ES-I3 (cell line): ENCODE results near the gene REEP6.
"Not testable (repeated sequence)": the region's sequence is repeated elsewhere in the genome, so short reads cannot be mapped to it uniquely, and the experiment has no call there.

ENCODE experiments used
- H3K36me3 ChIP-seq: 2 replicates; pipeline ENCODE4 v1.6.1; 2013; ENCODE audit warnings: mild to moderate bottlenecking, low read length, control low read depth, moderate library complexity; ENCODE audit not compliant: insufficient read depth
- H3K4me1 ChIP-seq: 2 replicates; pipeline ENCODE4 v1.6.1; 2013; ENCODE audit warnings: mild to moderate bottlenecking, control low read depth, low read length; ENCODE audit not compliant: insufficient read depth
- H3K9ac ChIP-seq: 2 replicates; pipeline ENCODE4 v1.6.1; 2013; ENCODE audit warnings: low read depth, mild to moderate bottlenecking, low read length, moderate library complexity
- H3K9me3 ChIP-seq: 2 replicates; pipeline ENCODE4 v1.6.1; 2013; ENCODE audit warnings: mild to moderate bottlenecking, low read length, moderate library complexity; ENCODE audit not compliant: control insufficient read depth, insufficient read depth

The REEP6 gene

DNA sequence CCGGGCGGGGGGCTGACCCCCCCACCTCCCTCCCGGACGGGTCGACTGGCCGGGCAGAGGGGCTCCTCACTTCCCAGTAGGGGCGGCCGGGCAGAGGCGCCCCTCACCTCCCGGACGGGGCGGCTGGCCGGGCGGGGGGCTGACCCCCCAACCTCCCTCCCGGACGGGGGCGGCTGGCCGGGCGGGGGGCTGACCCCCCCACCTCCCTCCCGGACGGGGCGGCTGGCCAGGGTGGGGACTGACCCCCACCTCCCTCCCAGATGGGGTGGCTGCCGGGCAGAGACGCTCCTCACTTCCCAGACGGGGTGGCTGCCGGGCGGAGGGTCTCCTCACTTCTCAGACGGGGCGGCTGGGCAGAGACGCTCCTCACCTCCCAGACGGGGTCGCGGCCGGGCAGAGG lies 8.2 kb downstream of the REEP6 start:
- not testable (repeated sequence) for H3K9me3 ChIP-seq, H3K36me3 ChIP-seq, H3K4me1 ChIP-seq, H3K9ac ChIP-seq

DNA sequence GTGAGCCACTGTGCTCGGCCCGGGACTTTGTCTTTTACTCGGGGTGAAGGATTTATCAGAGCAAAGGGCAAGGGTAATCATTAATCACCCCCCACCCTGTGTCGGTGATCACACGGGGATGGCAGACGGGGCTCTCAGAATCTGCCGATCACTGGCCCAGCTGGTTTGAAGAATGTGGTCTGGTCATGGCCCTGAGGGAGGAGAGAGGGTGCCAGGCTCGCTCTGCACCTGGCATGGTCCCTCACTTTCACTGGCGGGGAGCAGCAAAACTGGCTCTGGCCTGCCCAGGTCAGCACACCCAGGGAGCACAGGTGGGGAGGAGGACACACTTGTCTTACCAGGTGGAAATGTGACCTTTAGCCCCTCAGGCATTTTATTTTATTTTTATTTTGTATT lies 10.2 kb downstream of the REEP6 start:
- Histone ChIP-seq H3K9ac (no peak overlapping the region), H3K9me3 (no peaks in the 10 kb centered on the region), H3K36me3 (no peaks in the 10 kb centered on the region), H3K4me1 (peaks cover 4% of the 10 kb centered on the region; the same call in 1 of the 2 replicates)

DNA sequence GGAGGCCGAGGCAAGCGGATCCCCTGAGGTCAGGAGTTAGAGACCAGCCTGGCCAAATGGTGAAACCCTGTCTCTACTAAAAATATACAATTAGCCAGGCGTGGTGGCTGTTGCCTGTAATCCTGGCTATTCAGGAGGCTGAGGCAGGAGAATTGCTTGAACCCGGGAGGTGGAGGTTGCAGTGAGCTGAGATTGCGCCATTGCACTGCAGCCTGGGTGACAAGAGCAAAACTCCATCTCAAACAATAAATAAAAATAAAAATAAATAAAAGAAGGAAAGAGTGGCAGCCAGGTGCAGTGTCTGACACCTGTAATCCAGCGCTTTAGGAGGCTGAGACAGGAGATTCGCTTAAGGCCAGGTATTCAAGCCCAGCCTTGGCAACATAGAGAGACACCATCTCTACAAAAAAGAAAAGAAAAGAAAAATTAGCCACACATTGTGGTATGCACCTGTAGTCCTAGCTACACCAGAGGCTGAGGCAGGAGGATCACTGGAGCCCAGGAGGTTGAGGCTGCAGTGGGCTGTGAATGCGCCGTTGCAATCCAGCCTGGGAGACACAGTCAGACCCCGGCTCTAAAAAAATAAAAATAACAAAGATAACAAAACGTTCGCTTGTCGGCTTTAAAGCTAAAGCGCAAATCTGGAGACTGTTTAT lies 11.6 kb downstream of the REEP6 start:
- Histone ChIP-seq H3K9ac (peak overlapping the region; percentile 56; the same call in 1 of the 2 replicates), H3K36me3 (no peaks in the 10 kb centered on the region), H3K4me1 (peaks cover 4% of the 10 kb centered on the region; the same call in 1 of the 2 replicates), H3K9me3 (no peaks in the 10 kb centered on the region)

DNA sequence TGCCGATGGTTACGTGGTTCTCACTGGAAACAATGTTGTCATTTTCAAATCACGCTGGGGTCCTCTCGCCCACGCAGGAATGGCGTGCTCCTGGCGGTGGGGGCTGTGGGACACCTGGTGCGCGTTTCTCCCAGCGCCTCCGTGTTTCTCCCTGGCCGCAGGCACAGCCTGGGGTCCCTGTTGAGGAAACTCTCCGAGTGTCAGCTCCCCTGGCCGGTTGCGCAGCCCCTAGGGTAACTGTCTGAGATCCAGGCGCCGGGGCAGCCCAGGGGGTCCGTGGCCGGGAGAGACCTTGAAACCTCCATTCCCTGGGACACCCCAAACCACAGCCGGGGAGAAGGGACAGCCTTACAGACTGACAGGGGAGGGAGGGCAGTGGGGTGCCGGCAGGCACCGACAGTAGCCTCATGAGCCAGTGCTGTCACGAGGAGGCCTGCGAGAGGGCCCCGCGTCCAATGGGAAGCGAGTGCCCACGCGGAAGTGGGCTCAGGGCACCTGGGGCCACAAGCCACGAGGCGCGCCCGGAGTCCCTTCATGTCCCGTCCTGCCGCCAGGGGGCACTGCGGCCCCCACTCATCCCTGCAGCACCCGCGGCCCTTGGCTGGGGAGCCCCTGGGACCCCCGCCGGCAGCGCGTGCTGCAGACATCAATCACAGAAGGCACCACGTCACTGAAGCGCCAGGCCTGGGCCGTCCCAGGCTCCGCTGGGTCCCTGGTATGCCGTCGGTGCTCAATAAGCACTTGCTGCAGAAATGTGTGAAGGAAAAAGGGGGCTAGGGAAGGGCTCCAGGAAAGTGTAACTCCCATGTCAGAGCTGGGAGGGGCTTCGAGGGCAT lies 12.3 kb downstream of the REEP6 start:
- Histone ChIP-seq H3K9ac (peak overlapping the region; percentile 56; the same call in 1 of the 2 replicates), H3K9me3 (no peaks in the 10 kb centered on the region), H3K4me1 (peaks cover 4% of the 10 kb centered on the region; the same call in 1 of the 2 replicates), H3K36me3 (no peaks in the 10 kb centered on the region)

DNA sequence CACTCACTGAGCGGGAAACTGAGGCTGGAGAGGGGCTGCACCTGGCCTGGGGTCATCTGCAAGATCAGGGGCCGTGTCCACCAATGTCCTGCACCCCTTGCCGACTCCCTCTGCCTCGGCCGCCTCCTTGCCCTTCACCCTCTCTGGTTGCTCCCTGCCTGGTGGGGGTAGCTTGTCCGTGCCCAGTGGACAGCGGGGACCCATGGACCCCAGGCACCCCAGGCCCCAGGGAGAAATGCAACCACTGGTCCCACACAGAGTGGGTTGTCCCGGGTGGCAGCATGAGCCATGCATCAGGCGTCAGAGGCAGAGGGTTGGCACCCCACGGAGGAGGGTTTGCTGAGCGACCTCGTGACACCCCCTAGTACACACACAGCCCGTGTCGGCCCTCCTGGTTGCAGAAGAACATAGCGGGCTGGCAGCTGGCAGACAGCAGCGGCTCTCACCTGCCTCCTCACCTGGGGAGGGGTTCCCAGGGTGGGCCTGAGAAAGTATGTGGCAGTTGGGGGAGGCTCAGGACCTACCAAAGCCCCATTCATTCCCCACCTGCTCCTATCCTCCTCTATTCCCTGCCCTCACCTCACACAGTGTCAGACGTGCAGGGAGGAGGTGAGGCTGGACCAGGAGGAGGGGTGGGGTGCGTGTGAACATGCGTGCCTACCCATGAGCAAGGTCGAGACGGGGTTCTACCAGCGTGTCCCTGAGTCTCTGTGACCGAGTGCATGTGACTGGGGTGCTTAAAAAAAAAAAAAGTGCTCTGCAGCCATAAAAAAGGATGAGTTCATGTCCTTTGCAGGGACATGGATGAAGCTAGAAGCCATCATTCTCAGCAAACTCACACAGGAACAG lies 13.2 kb downstream of the REEP6 start:
- H3K9me3 ChIP-seq, result no peaks in the 10 kb centered on the region
- peaks cover 4% of the 10 kb centered on the region; the same call in 1 of the 2 replicates for H3K4me1 ChIP-seq
- no peaks in the 10 kb centered on the region for H3K36me3 ChIP-seq
- H3K9ac ChIP-seq, result peak overlapping the region; percentile 56; the same call in 1 of the 2 replicates

DNA sequence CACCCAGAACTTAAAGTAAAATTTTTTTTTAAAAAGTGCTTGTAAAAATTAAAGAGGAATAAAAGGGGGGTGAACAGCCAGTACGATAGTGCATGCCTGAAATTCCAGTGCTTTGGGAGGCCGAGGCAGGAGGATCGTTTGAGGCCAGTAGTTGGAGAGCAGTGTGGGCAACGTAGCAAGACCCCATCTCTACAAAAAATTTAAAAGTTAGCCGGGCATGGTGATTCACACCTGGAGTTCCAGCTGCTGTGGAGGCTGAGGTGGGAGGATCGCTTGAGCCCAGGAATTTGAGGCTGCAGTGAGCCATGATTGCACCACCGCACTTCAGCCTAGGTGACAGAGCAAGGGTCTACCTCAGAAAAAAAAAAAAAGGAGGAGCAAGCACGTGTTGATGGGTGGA lies 14.0 kb downstream of the REEP6 start:
- H3K9me3 ChIP-seq, result no peaks in the 10 kb centered on the region
- H3K9ac ChIP-seq, result no peak overlapping the region
- peaks cover 4% of the 10 kb centered on the region; the same call in 1 of the 2 replicates for H3K4me1 ChIP-seq
- no peaks in the 10 kb centered on the region for H3K36me3 ChIP-seq

DNA sequence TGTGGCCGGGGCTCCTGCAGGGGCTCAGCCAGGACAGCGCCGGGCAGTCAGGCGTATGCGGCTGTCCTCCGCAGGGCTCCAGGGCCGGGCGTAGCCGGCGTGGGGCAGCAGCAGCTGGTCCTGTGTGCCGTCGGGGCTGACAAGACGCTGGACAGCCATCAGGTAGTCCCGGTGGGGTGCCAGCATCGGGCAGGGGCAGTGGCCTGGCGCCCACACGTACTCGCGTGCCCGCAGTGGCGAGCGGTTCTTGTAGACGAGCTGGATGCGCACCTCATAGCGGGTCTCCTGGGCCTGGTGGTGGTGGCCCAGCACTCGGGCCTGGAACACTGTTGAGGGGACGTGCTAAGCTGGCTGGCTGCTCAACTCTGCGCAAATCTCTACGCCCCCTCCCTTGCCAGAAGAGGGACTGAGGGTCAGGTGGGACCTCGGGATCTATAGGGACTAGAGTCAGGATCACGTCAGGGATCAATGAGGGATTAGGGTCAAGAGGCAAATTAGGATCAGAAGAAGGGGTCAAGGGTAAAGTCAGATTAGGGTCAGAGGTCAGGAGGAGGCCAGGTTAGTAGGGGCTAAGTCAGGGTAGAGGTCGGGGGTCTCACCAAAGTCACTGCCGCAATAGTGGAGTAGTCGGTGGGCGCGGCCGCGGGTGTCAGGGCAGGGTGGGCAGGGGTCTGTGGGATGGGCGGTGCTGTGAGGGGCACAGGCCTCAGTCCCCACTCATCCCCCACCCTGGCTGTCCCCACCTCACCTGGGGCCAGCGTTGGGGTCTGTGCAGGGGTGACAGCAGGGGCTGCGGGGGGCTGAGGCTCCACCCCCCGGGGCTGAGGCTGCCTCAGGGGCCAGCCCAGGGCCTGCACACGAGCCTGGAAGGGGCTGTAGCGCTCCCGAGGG lies 15.3 kb downstream of the REEP6 start:
- Histone ChIP-seq H3K36me3 (no peaks in the 10 kb centered on the region), H3K4me1 (peaks cover 4% of the 10 kb centered on the region; the same call in 1 of the 2 replicates), H3K9me3 (no peaks in the 10 kb centered on the region), H3K9ac (no peak overlapping the region)

DNA sequence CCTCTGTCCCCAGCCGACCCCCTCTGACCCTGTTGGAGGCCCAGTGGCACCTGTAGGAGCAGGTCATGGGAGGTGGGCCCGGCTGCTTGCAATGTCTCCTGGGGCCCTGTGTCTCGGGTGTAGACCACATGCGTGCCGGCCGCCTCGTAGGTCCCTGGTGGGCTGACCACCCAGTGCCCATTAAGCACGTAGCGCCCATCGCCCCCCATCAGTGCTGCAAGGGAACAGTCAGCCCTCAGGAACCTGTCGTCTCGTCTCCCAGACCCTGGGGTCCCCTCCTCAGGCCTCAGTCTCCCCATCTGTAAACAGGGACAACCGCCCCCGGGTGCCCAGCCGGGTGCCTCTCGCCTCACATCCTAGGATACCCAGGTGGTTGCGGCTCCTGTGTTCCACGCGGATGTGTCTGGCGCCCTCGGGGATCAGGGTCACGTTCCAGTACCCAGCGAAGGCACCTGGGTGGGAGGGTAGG lies 16.2 kb downstream of the REEP6 start:
- peak overlapping the region; percentile 63; the same call in 1 of the 2 replicates for H3K9ac ChIP-seq
- H3K9me3 ChIP-seq, result no peaks in the 10 kb centered on the region
- H3K36me3 ChIP-seq, result no peaks in the 10 kb centered on the region
- peaks cover 4% of the 10 kb centered on the region; the same call in 1 of the 2 replicates for H3K4me1 ChIP-seq

DNA sequence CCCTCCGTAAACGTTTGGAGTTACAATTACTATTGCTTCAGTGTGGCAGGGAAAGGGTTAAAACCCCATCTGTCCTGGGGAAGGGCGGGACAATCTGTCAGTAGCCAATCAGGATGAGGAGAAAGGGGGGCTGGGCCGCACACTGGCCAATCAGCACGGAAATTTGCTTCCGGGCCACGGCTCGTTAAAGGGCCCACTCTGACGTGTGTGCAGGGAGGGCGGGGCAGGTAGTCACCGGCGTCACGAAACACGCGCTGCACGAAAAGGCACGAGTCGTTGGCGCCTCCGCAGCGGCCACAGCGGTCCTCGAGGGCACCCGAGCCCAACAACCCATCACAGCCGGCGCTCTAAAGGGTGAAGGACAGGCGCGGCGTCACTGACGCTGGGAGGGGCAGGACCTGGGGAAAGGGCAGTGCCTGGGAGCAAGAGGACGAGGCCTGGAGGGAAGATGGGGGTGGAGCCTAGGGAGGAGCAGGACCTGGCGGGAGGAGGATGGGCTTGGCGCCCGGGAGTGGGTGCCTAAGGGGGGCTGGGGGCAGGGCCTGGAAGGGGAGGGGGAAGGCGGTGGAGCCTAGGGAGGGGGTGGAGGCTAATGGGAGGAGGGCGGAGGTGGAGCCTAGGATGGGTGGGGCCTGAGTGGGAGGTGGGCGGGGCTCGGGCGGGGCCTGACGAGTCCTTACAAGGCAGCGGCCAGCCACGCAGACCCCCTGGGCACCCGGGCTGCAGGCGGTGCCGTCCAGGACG lies 17.0 kb downstream of the REEP6 start:
- no peaks in the 10 kb centered on the region for H3K36me3 ChIP-seq
- H3K9me3 ChIP-seq, result no peaks in the 10 kb centered on the region
- H3K9ac ChIP-seq, result peak overlapping the region; percentile 63
- H3K4me1 ChIP-seq, result peaks cover 3% of the 10 kb centered on the region; the same call in 1 of the 2 replicates

DNA sequence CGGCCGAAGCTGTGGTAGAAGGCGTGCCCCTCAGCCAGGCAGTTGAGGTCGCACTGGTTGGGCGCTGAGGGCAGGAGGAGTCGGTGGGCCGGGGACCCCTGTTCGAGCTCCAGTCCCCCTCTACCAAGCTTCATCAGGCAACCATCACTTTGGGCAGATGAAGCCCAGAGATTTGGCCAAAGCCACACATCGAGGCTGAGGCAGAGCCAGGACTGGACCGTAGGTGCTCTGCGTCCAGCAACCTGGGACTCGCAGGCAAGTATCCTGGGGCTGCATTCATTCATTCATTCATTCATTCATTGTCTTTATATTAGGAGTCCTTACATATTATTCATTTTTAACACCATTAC lies 17.5 kb downstream of the REEP6 start:
- Histone ChIP-seq H3K36me3 (no peaks in the 10 kb centered on the region), H3K9ac (peak overlapping the region; percentile 36; the same call in 1 of the 2 replicates), H3K4me1 (no peaks in the 10 kb centered on the region; the same call in 1 of the 2 replicates), H3K9me3 (no peaks in the 10 kb centered on the region)

DNA sequence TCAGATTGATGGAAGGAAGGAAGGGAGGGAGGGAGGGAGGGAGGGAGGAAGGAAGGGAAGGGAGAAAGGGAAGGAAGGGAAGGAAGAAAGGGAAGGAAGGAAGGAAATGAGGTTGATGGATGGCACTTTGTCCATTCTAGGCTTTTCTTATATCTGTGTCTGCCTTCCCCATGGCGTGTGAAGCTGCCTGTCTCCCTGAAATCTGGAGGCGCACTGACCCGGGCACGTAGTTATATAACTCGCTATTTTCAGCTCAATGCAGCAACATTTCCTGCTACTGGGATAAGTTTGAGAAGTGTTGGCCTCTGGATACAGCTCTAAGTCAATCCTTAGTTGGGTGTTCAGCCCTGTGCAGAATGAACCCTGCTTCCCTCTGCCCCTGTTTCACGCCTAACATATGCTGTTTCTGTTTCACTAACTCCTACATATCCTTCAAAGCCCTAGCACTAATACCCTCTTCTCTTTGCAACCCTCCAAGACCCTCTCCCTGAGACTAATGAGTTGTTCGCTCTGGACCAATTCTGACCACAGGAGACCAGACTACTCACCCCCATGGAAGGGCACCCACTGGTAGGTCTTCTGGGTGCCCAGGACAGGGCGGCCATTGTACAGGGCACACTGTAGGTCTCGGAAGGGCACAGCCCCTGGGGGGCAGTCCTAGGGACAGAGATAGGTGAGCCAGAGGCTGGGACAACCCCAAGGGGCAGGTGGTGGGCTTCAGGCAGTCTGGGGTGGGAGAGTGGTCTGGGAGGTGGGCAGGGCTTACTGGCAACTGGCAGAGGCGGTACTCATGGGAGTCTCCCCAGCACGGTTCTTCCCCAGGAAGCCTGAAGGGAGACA lies 18.8 kb downstream of the REEP6 start:
- Histone ChIP-seq H3K36me3 (no peaks in the 10 kb centered on the region), H3K4me1 (no peaks in the 10 kb centered on the region), H3K9ac (no peak overlapping the region), H3K9me3 (no peaks in the 10 kb centered on the region)

DNA sequence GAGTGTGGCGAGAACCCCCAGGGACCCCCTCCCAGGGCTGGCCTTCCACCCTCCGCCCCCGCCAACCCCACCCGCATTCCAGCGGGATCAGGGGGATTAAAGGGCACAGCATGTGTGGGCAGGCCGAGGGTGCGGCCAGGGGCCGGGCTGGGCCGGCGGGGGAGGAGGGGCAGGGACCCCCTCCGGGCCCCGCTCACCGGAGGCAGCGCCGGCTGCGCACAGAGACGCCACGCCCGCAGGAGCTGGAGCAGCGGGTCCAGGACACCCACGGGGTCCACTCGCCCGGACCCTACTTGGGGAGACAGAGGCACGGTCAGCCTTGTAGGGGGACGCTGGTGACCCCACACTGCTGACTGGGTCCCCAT lies 19.4 kb downstream of the REEP6 start:
- no peaks in the 10 kb centered on the region for H3K36me3 ChIP-seq
- H3K9me3 ChIP-seq, result no peaks in the 10 kb centered on the region
- no peaks in the 10 kb centered on the region for H3K4me1 ChIP-seq
- no peak overlapping the region for H3K9ac ChIP-seq
